H9 (cell line): ENCODE data around the gene TBCC. TPM values are rescaled to one million over a fixed set of nuclear protein-coding genes. Genes with fewer than 3 reads are reported as not detected.
"Not testable (repeated sequence)": the region's sequence is repeated elsewhere in the genome, so short reads cannot be mapped to it uniquely, and the experiment has no call there.

Source experiments
- DNase-seq: peaks from one replicate; pipeline ENCODE4 v3.0.0-alpha.2; 2017
- H2AFZ ChIP-seq: one replicate; pipeline ENCODE4 v1.6.1; 2013; ENCODE audit warnings: mild to moderate bottlenecking, low read length, control low read depth, moderate library complexity
- H2AK5ac ChIP-seq: 2 replicates; pipeline ENCODE4 v1.6.1; 2013; ENCODE audit warnings: low read length, control low read depth, mixed read lengths; ENCODE audit not compliant: insufficient read length
- H2BK120ac ChIP-seq: one replicate; pipeline ENCODE4 v1.6.1; 2013; ENCODE audit warnings: low read depth, mild to moderate bottlenecking, low read length, control low read depth, inconsistent platforms; ENCODE audit not compliant: poor library complexity, severe bottlenecking
- H2BK12ac ChIP-seq: 2 replicates; pipeline ENCODE4 v1.6.1; 2013; ENCODE audit warnings: low read length, control low read depth, mixed read lengths, low read depth; ENCODE audit not compliant: insufficient read length
- H2BK15ac ChIP-seq: 2 replicates; pipeline ENCODE4 v1.6.1; 2013; ENCODE audit warnings: low read depth, low read length, control low read depth
- H2BK20ac ChIP-seq: one replicate; pipeline ENCODE4 v1.6.1; 2013; ENCODE audit warnings: low read depth, mild to moderate bottlenecking, low read length, control low read depth, inconsistent platforms; ENCODE audit not compliant: poor library complexity, severe bottlenecking
- H2BK5ac ChIP-seq: 2 replicates; pipeline ENCODE4 v1.6.1; 2013; ENCODE audit warnings: low read length, control low read depth, mixed read lengths; ENCODE audit not compliant: insufficient read length
- H3K14ac ChIP-seq: 2 replicates; pipeline ENCODE4 v1.6.1; 2013; ENCODE audit warnings: low read length, control low read depth; ENCODE audit not compliant: insufficient read depth
- H3K18ac ChIP-seq: 2 replicates; pipeline ENCODE4 v1.6.1; 2013; ENCODE audit warnings: low read depth, mild to moderate bottlenecking, mixed read lengths, low read length, control low read depth; ENCODE audit not compliant: insufficient read length
- H3K23ac ChIP-seq: 2 replicates; pipeline ENCODE4 v1.6.1; 2013; ENCODE audit warnings: low read length, control low read depth, mixed read lengths, low read depth; ENCODE audit not compliant: insufficient read length
- H3K23me2 ChIP-seq: 2 replicates; pipeline ENCODE4 v1.6.1; 2013; ENCODE audit warnings: low read depth, mild to moderate bottlenecking, mixed read lengths, low read length, control low read depth; ENCODE audit not compliant: insufficient read length, poor library complexity, severe bottlenecking
- H3K27ac ChIP-seq: 2 replicates; pipeline ENCODE4 v1.5.1; 2013; ENCODE audit warnings: low read length, control low read depth, mixed read lengths, low read depth; ENCODE audit not compliant: insufficient read length
- H3K27me3 ChIP-seq: 2 replicates; pipeline ENCODE4 v1.6.1; 2013; ENCODE audit warnings: low read length, control low read depth, inconsistent platforms; ENCODE audit not compliant: insufficient read depth
- H3K4ac ChIP-seq: 2 replicates; pipeline ENCODE4 v1.6.1; 2013; ENCODE audit warnings: low read depth, mild to moderate bottlenecking, control low read depth, inconsistent platforms, low read length, moderate library complexity
- H3K4me1 ChIP-seq: 2 replicates; pipeline ENCODE4 v1.6.1; 2013; ENCODE audit warnings: low read length, control low read depth, inconsistent platforms; ENCODE audit not compliant: insufficient read depth
- H3K4me2 ChIP-seq: 2 replicates; pipeline ENCODE4 v1.6.1; 2013; ENCODE audit warnings: low read length, control low read depth, mixed read lengths; ENCODE audit not compliant: insufficient read length, insufficient read depth
- H3K56ac ChIP-seq: 2 replicates; pipeline ENCODE4 v1.6.1; 2013; ENCODE audit warnings: low read depth, mild to moderate bottlenecking, mixed read lengths, low read length, control low read depth; ENCODE audit not compliant: insufficient read length
- H3K79me1 ChIP-seq: 2 replicates; pipeline ENCODE4 v1.6.1; 2013; ENCODE audit warnings: low read depth, mild to moderate bottlenecking, moderate library complexity, low read length, control low read depth, inconsistent platforms; ENCODE audit not compliant: insufficient read depth, poor library complexity, severe bottlenecking
- H3K79me2 ChIP-seq: 2 replicates; pipeline ENCODE4 v1.6.1; 2013; ENCODE audit warnings: low read length, control low read depth, inconsistent platforms; ENCODE audit not compliant: insufficient read depth
- H3K9ac ChIP-seq: 2 replicates; pipeline ENCODE4 v1.6.1; 2013; ENCODE audit warnings: low read length, control low read depth, mixed read lengths; ENCODE audit not compliant: insufficient read length; ENCODE audit errors: extremely low read depth
- H3K9me3 ChIP-seq: one replicate; pipeline ENCODE4 v1.6.1; 2013; ENCODE audit warnings: low read depth, low read length, inconsistent platforms; ENCODE audit not compliant: control insufficient read depth
- H3T11ph ChIP-seq: one replicate; pipeline ENCODE4 v1.6.1; 2013; ENCODE audit warnings: mild to moderate bottlenecking, low read length, control low read depth, inconsistent platforms
- H4K20me1 ChIP-seq: one replicate; pipeline ENCODE4 v1.6.1; 2013; ENCODE audit not compliant: control insufficient read depth, insufficient read length, insufficient read depth
- H4K5ac ChIP-seq: 2 replicates; pipeline ENCODE4 v1.6.1; 2013; ENCODE audit warnings: low read depth, mild to moderate bottlenecking, mixed read lengths, low read length, control low read depth; ENCODE audit not compliant: insufficient read length
- H4K8ac ChIP-seq: replicated peaks from 2 replicates; pipeline ENCODE4 v1.6.1; 2013; ENCODE audit warnings: low read length, control low read depth, mixed read lengths, low read depth; ENCODE audit not compliant: insufficient read length
- H4K91ac ChIP-seq: 2 replicates; pipeline ENCODE4 v1.6.1; 2013; ENCODE audit warnings: low read depth, mild to moderate bottlenecking, moderate library complexity, mixed read lengths, low read length, control low read depth; ENCODE audit not compliant: insufficient read length
- H3K27ac Mint-ChIP-seq, 3 experiments: 2 replicates in 2 of 3; 3 replicates in 1 of 3; pipeline ENCODE4 v1.8.0; 2020 to 2021; ENCODE audit warnings: mixed read lengths in 3 of 3, mild to moderate bottlenecking in 1 of 3, moderate library complexity in 1 of 3
- H3K27me3 Mint-ChIP-seq: 2 replicates; pipeline ENCODE4 v1.8.0; 2021; ENCODE audit warnings: low read depth, mild to moderate bottlenecking, moderate library complexity, mixed read lengths
- H3K36me3 Mint-ChIP-seq, 3 experiments: 2 replicates in 2 of 3; 3 replicates in 1 of 3; pipeline ENCODE4 v1.8.0; 2020 to 2021; ENCODE audit warnings: low read depth in 3 of 3, mixed read lengths in 3 of 3; ENCODE audit not compliant: insufficient read depth in 1 of 3
- H3K4me1 Mint-ChIP-seq, 2 experiments: 2 replicates each; pipeline ENCODE4 v1.8.0; 2020; ENCODE audit warnings: mixed read lengths in 2 of 2
- H3K4me3 Mint-ChIP-seq, 2 experiments: 2 replicates in 1 of 2; 3 replicates in 1 of 2; pipeline ENCODE4 v1.8.0; 2020 to 2021; ENCODE audit warnings: mild to moderate bottlenecking in 2 of 2, mixed read lengths in 2 of 2, moderate library complexity in 1 of 2
- H3K9me3 Mint-ChIP-seq, 2 experiments: 2 replicates in 1 of 2; 3 replicates in 1 of 2; pipeline ENCODE4 v1.8.0; 2020; ENCODE audit warnings: mild to moderate bottlenecking in 2 of 2, mixed read lengths in 2 of 2, moderate library complexity in 1 of 2
- CTCF ChIP-seq: fragments of 200-600 bp; sonication (generic); conservative IDR thresholded peaks from 3 replicates; pipeline ENCODE4 v1.8.0; 2021; ENCODE audit warnings: antibody characterized with exemption, mild to moderate bottlenecking
- WGBS: extraction: QIAGEN DNeasy Blood & Tissue Kit; methylation state at CpG from one replicate; pipeline ENCODE4 v1.1.7; 2013; ENCODE audit warnings: missing lambda C conversion rate, low lambda C conversion rate, mixed read lengths; ENCODE audit not compliant: insufficient read length; ENCODE audit errors: extremely low coverage; 5-methylcytosine and 5-hydroxymethylcytosine counted together
- total RNA-seq: library from RNA; stranded (reverse); gene quantifications from 2 replicates; pipeline ENCODE4 v1.2.1, GENCODE V29; 2021

Gene TBCC
- total RNA-seq, 1 experiment from 2014 or later, result 25.6 TPM

GRCh38 chr6:42704251-42704936 is 41.5 kb downstream of the TBCC start:
- Mint-ChIP-seq H3K9me3 (no peaks in the 10 kb centered on the region), H3K36me3 (no peaks in the 10 kb centered on the region; a peak in 1 of 7 replicates), H3K4me3 (peak overlapping the region in 1 of 2 experiments; percentile 42; a peak in 3 of 5 replicates), H3K27ac (peak overlapping the region; percentile 21 to 88 (median 80); a peak in 5 of 7 replicates), H3K27me3 (no peaks in the 10 kb centered on the region), H3K4me1 (peaks cover 6 to 12% of the 10 kb centered on the region in 2 experiments; a peak in 3 of 4 replicates)
- Histone ChIP-seq H2BK12ac (no peak overlapping the region), H2AFZ (no peak overlapping the region), H3K9ac (no peak overlapping the region), H3K9me3 (no peaks in the 10 kb centered on the region), H3K23me2 (no peaks in the 10 kb centered on the region), H3K18ac (peak overlapping the region; percentile 9), H3K56ac (no peak overlapping the region), H4K8ac (peak overlapping the region; percentile 60), H3K14ac (0 out of 2 replicates have a peak overlapping the region, but pooled peaks have one; percentile 5), H3K23ac (no peak overlapping the region), H3K79me2 (no peaks in the 10 kb centered on the region), H3K79me1 (no peaks in the 10 kb centered on the region), H3T11ph (no peak overlapping the region), H2AK5ac (no peak overlapping the region), H3K4me1 (no peaks in the 10 kb centered on the region; the same call in 1 of the 2 replicates), H2BK5ac (no peak overlapping the region), H3K27ac (no peak overlapping the region), H3K27me3 (no peaks in the 10 kb centered on the region), H4K91ac (no peak overlapping the region), H4K5ac (no peak overlapping the region), H3K4me2 (peak overlapping the region; percentile 22), H2BK15ac (no peak overlapping the region), H2BK120ac (no peak overlapping the region), H3K4ac (no peak overlapping the region), H2BK20ac (no peak overlapping the region), H4K20me1 (no peaks in the 10 kb centered on the region)
- WGBS, result no CpG with 5 or more reads among the region's 24 CpGs
- no peak for TF ChIP-seq CTCF
- DNase-seq, result peak; percentile 71

- not testable (repeated sequence) for H3K27ac Mint-ChIP-seq, H3K79me2 ChIP-seq, H3K4me3 Mint-ChIP-seq, H3K23me2 ChIP-seq, H2BK20ac ChIP-seq, H3T11ph ChIP-seq, H2BK120ac ChIP-seq, H3K27me3 ChIP-seq, H3K79me1 ChIP-seq, H4K5ac ChIP-seq, H3K14ac ChIP-seq, DNase-seq, H4K91ac ChIP-seq, H3K9me3 Mint-ChIP-seq, H3K9me3 ChIP-seq, H3K4me2 ChIP-seq, H2BK15ac ChIP-seq, H3K4me1 ChIP-seq, H3K23ac ChIP-seq, H2AFZ ChIP-seq, H3K56ac ChIP-seq, H4K8ac ChIP-seq, H3K36me3 Mint-ChIP-seq, H3K9ac ChIP-seq, H3K27me3 Mint-ChIP-seq, H2BK12ac ChIP-seq, H2AK5ac ChIP-seq, H3K4ac ChIP-seq, H2BK5ac ChIP-seq, H3K27ac ChIP-seq, H4K20me1 ChIP-seq, H3K18ac ChIP-seq
- WGBS, result no CpG with 5 or more reads among the region's 3 CpGs
- peaks cover 6 to 12% of the 10 kb centered on the region in 2 experiments; a peak in 3 of 4 replicates for H3K4me1 Mint-ChIP-seq
Measured at GRCh38 chr6:42702786-42703185, 43.1 kb downstream of the TBCC start.
